ENCODE data around the gene AHDC1.

DNA sequence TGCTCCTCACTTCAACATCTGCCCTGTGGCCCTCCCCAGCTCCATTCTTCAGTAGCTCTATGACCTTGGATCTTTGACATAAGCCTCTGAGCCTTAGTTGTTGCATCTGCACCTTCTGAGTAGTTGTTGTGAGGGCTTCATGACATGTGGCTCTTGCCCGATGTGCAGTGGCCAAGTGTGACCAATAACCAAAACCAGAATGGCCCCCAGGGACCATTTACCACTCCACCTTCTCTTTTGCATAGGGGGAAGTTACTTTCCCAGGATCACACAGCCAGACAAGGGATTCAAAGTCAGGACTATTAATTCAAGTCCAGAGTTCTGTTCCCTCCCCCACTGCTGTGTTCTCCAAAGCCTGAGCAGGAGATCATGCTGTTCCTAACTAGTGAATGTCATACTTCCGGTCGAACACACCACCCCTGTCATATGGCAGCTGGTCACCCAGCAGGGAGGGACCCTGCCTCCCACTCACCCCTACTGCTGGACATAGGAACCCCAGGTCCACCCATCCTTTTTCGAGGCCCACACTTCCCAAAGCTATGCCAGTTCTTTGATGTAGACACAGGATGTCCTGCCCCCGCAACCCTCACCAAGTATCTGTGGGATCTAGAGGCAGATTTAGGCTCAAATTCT lies 27.0 kb upstream of the AHDC1 start:
- TF ChIP-seq EZH2 (IDR thresholded peaks at IDR 0.05; ENCODE audit: borderline replicate concordance), result no peak
- TF ChIP-seq, protein P1, sequence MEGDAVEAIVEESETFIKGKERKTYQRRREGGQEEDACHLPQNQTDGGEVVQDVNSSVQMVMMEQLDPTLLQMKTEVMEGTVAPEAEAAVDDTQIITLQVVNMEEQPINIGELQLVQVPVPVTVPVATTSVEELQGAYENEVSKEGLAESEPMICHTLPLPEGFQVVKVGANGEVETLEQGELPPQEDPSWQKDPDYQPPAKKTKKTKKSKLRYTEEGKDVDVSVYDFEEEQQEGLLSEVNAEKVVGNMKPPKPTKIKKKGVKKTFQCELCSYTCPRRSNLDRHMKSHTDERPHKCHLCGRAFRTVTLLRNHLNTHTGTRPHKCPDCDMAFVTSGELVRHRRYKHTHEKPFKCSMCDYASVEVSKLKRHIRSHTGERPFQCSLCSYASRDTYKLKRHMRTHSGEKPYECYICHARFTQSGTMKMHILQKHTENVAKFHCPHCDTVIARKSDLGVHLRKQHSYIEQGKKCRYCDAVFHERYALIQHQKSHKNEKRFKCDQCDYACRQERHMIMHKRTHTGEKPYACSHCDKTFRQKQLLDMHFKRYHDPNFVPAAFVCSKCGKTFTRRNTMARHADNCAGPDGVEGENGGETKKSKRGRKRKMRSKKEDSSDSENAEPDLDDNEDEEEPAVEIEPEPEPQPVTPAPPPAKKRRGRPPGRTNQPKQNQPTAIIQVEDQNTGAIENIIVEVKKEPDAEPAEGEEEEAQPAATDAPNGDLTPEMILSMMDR (IDR thresholded peaks at IDR 0.05; ENCODE audit: poor library complexity), result no peak
